IMR-90 (cell line): ENCODE measurements around the gene ETV3L. TPM values are rescaled to one million over a fixed set of nuclear protein-coding genes. Genes with fewer than 3 reads are reported as not detected.

Experiments
- ATAC-seq: fragments of 200-7000 bp; cut with Tn5 transposase; 2 replicates; pipeline ENCODE4 v1.9.1; 2020; ENCODE audit warnings: low read depth, mild to moderate bottlenecking, moderate library complexity
- BruUV-seq: library from RNA; stranded (reverse); fragments of 400-500 nt; replicated peaks from 2 replicates; lab custom pipeline; 2021; lab: Mats Ljungman, UMichigan
- CTCF ChIA-PET: fragments of 300-600 bp; formaldehyde crosslinking; extraction: SDS; loops from one replicate; lab custom pipeline; 2021; ENCODE audit warnings: antibody characterized with exemption; lab: Yijun Ruan, JAX
- POLR2A ChIA-PET: fragments of 300-600 bp; sonication (Branson Sonifier 250); formaldehyde crosslinking; loops from one replicate; lab custom pipeline; 2022; ENCODE audit warnings: antibody characterized with exemption; ENCODE audit not compliant: unreplicated experiment; lab: Charles Lee
- DNase-seq: peaks from one replicate; pipeline ENCODE4 v3.0.0; 2013
- H2AFZ ChIP-seq: replicated peaks from 2 replicates; pipeline ENCODE3; 2013; ENCODE audit warnings: low read length, mild to moderate bottlenecking; ENCODE audit not compliant: poor library complexity
- H2AK5ac ChIP-seq: 2 replicates; pipeline ENCODE4 v1.6.1; 2013; ENCODE audit warnings: low read depth, low read length, inconsistent platforms
- H2AK9ac ChIP-seq: replicated peaks from 2 replicates; pipeline ENCODE3; 2013; ENCODE audit warnings: mild to moderate bottlenecking, low read depth, low read length, moderate library complexity; ENCODE audit not compliant: poor library complexity
- H2BK120ac ChIP-seq: 2 replicates; pipeline ENCODE4 v1.6.1; 2013; ENCODE audit warnings: low read depth, low read length, inconsistent platforms
- H2BK15ac ChIP-seq: 3 replicates; pipeline ENCODE4 v1.6.1; 2013; ENCODE audit warnings: low read depth, low read length, inconsistent platforms
- H2BK20ac ChIP-seq: 2 replicates; pipeline ENCODE4 v1.6.1; 2013; ENCODE audit warnings: low read depth, mild to moderate bottlenecking, inconsistent platforms, low read length, moderate library complexity
- H2BK5ac ChIP-seq: 2 replicates; pipeline ENCODE4 v1.6.1; 2013; ENCODE audit warnings: mild to moderate bottlenecking, low read depth, low read length, inconsistent platforms; ENCODE audit not compliant: poor library complexity, severe bottlenecking
- H3K14ac ChIP-seq: replicated peaks from 2 replicates; pipeline ENCODE4 v1.6.1; 2013; ENCODE audit warnings: low read depth, low read length, inconsistent platforms
- H3K18ac ChIP-seq: 2 replicates; pipeline ENCODE4 v1.6.1; 2013; ENCODE audit warnings: low read depth, low read length, control low read depth
- H3K23ac ChIP-seq: 2 replicates; pipeline ENCODE4 v1.6.1; 2013; ENCODE audit warnings: low read depth, low read length, inconsistent platforms
- H3K27ac ChIP-seq: 2 replicates; pipeline ENCODE4 v1.5.1; 2013; ENCODE audit warnings: mild to moderate bottlenecking, control low read depth, low read length; ENCODE audit not compliant: insufficient read depth
- H3K27me3 ChIP-seq: 2 replicates; pipeline ENCODE4 v1.6.1; 2013; ENCODE audit warnings: low read length; ENCODE audit not compliant: control insufficient read depth, insufficient read depth
- H3K36me3 ChIP-seq: 2 replicates; pipeline ENCODE4 v1.6.1; 2013; ENCODE audit warnings: low read length, mixed read lengths; ENCODE audit not compliant: control insufficient read depth, insufficient read depth
- H3K4ac ChIP-seq: 2 replicates; pipeline ENCODE4 v1.6.1; 2013; ENCODE audit warnings: low read depth, low read length, inconsistent platforms
- H3K4me1 ChIP-seq: 2 replicates; pipeline ENCODE4 v1.6.1; 2013; ENCODE audit warnings: low read length, mixed read lengths; ENCODE audit not compliant: control insufficient read depth, insufficient read depth
- H3K4me2 ChIP-seq: 2 replicates; pipeline ENCODE4 v1.6.1; 2013; ENCODE audit warnings: low read depth, mild to moderate bottlenecking, control low read depth, low read length, moderate library complexity
- H3K4me3 ChIP-seq: 2 replicates; pipeline ENCODE4 v1.5.1; 2013; ENCODE audit warnings: low read depth, mild to moderate bottlenecking, control low read depth, low read length, moderate library complexity; ENCODE audit not compliant: insufficient read depth
- H3K56ac ChIP-seq: 2 replicates; pipeline ENCODE4 v1.6.1; 2013; ENCODE audit warnings: low read length, inconsistent platforms; ENCODE audit not compliant: insufficient read depth; ENCODE audit errors: extremely low read depth
- H3K79me1 ChIP-seq, 2 experiments: 2 replicates each; pipeline ENCODE4 v1.6.1; 2013; ENCODE audit warnings: low read length in 2 of 2, inconsistent platforms in 1 of 2, low read depth in 1 of 2
- H3K9ac ChIP-seq: 2 replicates; pipeline ENCODE4 v1.6.1; 2013; ENCODE audit warnings: low read depth, low read length, control low read depth
- H3K9me1 ChIP-seq: 2 replicates; pipeline ENCODE4 v1.6.1; 2013; ENCODE audit warnings: low read length, inconsistent platforms; ENCODE audit not compliant: insufficient read depth
- H3K9me3 ChIP-seq: 2 replicates; pipeline ENCODE4 v1.6.1; 2013; ENCODE audit warnings: low read length; ENCODE audit not compliant: control insufficient read depth, insufficient read depth
- H4K20me1 ChIP-seq: 2 replicates; pipeline ENCODE4 v1.6.1; 2013; ENCODE audit warnings: low read length, inconsistent platforms; ENCODE audit not compliant: insufficient read depth
- H4K5ac ChIP-seq: 2 replicates; pipeline ENCODE4 v1.6.1; 2013; ENCODE audit warnings: mild to moderate bottlenecking, low read depth, low read length, control low read depth
- H4K8ac ChIP-seq, 2 experiments: 2 replicates each; pipeline ENCODE4 v1.6.1; 2013; ENCODE audit warnings: low read depth in 2 of 2, low read length in 2 of 2, control low read depth in 1 of 2, inconsistent platforms in 1 of 2
- H4K91ac ChIP-seq: 2 replicates; pipeline ENCODE4 v1.6.1; 2013; ENCODE audit warnings: low read depth, low read length, inconsistent platforms; ENCODE audit not compliant: insufficient read depth
- BHLHE40 ChIP-seq: fragments of 150-350 bp; IDR thresholded peaks from 2 replicates; pipeline ENCODE4 v1.6.1; 2016; ENCODE audit warnings: mild to moderate bottlenecking, low read depth, low read length
- CEBPB ChIP-seq: IDR thresholded peaks from 2 replicates; pipeline ENCODE4 v1.6.1; 2012; ENCODE audit warnings: low read depth, low read length, improper control_type of control experiment
- CHD1 ChIP-seq: IDR thresholded peaks from 2 replicates; pipeline ENCODE4 v1.6.1; 2012; ENCODE audit warnings: low read depth, low read length, improper control_type of control experiment
- MAFK ChIP-seq: IDR thresholded peaks from 2 replicates; pipeline ENCODE4 v1.6.1; 2012; ENCODE audit warnings: low read depth, low read length, improper control_type of control experiment
- MAZ ChIP-seq: IDR thresholded peaks from 2 replicates; pipeline ENCODE4 v1.6.1; 2012; ENCODE audit warnings: low read depth, mild to moderate bottlenecking, low read length, improper control_type of control experiment, moderate library complexity, borderline replicate concordance
- NFE2L2 ChIP-seq: fragments of 150-350 bp; IDR thresholded peaks from 2 replicates; pipeline ENCODE4 v1.6.1; 2016; ENCODE audit warnings: low read depth, mild to moderate bottlenecking, low read length
- POLR2A ChIP-seq: IDR thresholded peaks from 2 replicates; pipeline ENCODE4 v1.6.1; 2012; ENCODE audit warnings: mild to moderate bottlenecking, low read depth, low read length
- RFX5 ChIP-seq: IDR thresholded peaks from 2 replicates; pipeline ENCODE4 v1.8.0; 2012; ENCODE audit warnings: low read depth, mild to moderate bottlenecking, low read length, moderate library complexity
- SMC3 ChIP-seq: fragments of 150-350 bp; IDR thresholded peaks from 2 replicates; pipeline ENCODE4 v1.6.1; 2016; ENCODE audit warnings: low read depth, mild to moderate bottlenecking, antibody characterized with exemption, low read length, moderate library complexity
- WGBS, 2 experiments: methylation state at CpG; one replicate each; pipeline versions ENCODE4 v1.1.5 to v1.1.7; 2013; ENCODE audit warnings: missing lambda C conversion rate in 2 of 2; ENCODE audit not compliant: insufficient read length in 1 of 2; ENCODE audit errors: extremely low coverage in 2 of 2; 5-methylcytosine and 5-hydroxymethylcytosine counted together
- dilution Hi-C: fragments of 300-500 bp; cut with HindIII; formaldehyde crosslinking; loops from one replicate; pipeline ENCODE4 v1.14.3; 2018; ENCODE audit warnings: low sequenced_read_pairs; ENCODE audit not compliant: unreplicated experiment
- in situ Hi-C: fragments of 300-500 bp; cut with MboI; formaldehyde crosslinking; loops from 3 replicates; pipeline ENCODE4 v1.14.3; 2019; ENCODE audit warnings: low sequenced_read_pairs, inconsistent platforms, mixed read lengths
- intact Hi-C: fragments of 100-400 bp; cut with micrococcal nuclease; formaldehyde crosslinking; loops from 2 replicates; pipeline ENCODE4 v1.10.0; 2022
- polyA plus RNA-seq, 3 experiments: library from polyadenylated mRNA; depleted of rRNA; stranded (reverse); fragments of >200 nt; gene quantifications; 2 replicates each; pipeline ENCODE4 v1.2.3, GENCODE V29; 2012; ENCODE audit warnings: low replicate concordance in 1 of 3
- total RNA-seq: library from RNA; depleted of rRNA; stranded (reverse); fragments of >200 nt; gene quantifications from 2 replicates; pipeline ENCODE4 v1.2.3, GENCODE V29; 2012
- TF ChIP-seq, protein P1 (sequence below): conservative IDR thresholded peaks from 2 replicates; pipeline ENCODE4 v1.5.1; 2012; ENCODE audit warnings: mild to moderate bottlenecking, low read depth, low read length, improper control_type of control experiment
- TF ChIP-seq, protein P2 (sequence below): fragments of 150-350 bp; IDR thresholded peaks from 2 replicates; pipeline ENCODE4 v1.6.1; 2016; ENCODE audit warnings: low read depth, mild to moderate bottlenecking, low read length, moderate library complexity, borderline replicate concordance
- TF ChIP-seq, protein P3 (sequence below): fragments of 150-350 bp; IDR thresholded peaks from 2 replicates; pipeline ENCODE4 v1.6.1; 2017; ENCODE audit warnings: mild to moderate bottlenecking, antibody characterized with exemption, low read length, low read depth

Gene ETV3L
- total and polyA plus RNA-seq, 2 of the 4 experiments (the other 2 are of a cell fraction) = not detected

- no peak for TF ChIP-seq SMC3
Measured at GRCh38 chr1:157147906-157148700, 48.5 kb upstream of the ETV3L start (continued).

GRCh38 chr1:157147037-157147436 is 47.4 kb upstream of the ETV3L start:
- intact Hi-C loops = no loop called here
- no peak for TF ChIP-seq NFE2L2
- TF ChIP-seq SMC3 = no peak
- no peak for TF ChIP-seq CHD1
- TF ChIP-seq RFX5 = no peak
- no peak for TF ChIP-seq POLR2A
- TF ChIP-seq, protein P1, sequence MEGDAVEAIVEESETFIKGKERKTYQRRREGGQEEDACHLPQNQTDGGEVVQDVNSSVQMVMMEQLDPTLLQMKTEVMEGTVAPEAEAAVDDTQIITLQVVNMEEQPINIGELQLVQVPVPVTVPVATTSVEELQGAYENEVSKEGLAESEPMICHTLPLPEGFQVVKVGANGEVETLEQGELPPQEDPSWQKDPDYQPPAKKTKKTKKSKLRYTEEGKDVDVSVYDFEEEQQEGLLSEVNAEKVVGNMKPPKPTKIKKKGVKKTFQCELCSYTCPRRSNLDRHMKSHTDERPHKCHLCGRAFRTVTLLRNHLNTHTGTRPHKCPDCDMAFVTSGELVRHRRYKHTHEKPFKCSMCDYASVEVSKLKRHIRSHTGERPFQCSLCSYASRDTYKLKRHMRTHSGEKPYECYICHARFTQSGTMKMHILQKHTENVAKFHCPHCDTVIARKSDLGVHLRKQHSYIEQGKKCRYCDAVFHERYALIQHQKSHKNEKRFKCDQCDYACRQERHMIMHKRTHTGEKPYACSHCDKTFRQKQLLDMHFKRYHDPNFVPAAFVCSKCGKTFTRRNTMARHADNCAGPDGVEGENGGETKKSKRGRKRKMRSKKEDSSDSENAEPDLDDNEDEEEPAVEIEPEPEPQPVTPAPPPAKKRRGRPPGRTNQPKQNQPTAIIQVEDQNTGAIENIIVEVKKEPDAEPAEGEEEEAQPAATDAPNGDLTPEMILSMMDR = no peak
- TF ChIP-seq, protein P2, sequence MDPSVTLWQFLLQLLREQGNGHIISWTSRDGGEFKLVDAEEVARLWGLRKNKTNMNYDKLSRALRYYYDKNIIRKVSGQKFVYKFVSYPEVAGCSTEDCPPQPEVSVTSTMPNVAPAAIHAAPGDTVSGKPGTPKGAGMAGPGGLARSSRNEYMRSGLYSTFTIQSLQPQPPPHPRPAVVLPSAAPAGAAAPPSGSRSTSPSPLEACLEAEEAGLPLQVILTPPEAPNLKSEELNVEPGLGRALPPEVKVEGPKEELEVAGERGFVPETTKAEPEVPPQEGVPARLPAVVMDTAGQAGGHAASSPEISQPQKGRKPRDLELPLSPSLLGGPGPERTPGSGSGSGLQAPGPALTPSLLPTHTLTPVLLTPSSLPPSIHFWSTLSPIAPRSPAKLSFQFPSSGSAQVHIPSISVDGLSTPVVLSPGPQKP = no peak
- TF ChIP-seq, protein P3, sequence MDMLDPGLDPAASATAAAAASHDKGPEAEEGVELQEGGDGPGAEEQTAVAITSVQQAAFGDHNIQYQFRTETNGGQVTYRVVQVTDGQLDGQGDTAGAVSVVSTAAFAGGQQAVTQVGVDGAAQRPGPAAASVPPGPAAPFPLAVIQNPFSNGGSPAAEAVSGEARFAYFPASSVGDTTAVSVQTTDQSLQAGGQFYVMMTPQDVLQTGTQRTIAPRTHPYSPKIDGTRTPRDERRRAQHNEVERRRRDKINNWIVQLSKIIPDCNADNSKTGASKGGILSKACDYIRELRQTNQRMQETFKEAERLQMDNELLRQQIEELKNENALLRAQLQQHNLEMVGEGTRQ = no peak
- no peak for TF ChIP-seq MAZ
- TF ChIP-seq BHLHE40 = no peak
- no peak for TF ChIP-seq CEBPB
- no peak for TF ChIP-seq MAFK

More at GRCh38 chr1:157147037-157147436, 47.4 kb upstream of the ETV3L start:
- peaks cover 4% of the 10 kb centered on the region; the same call in 1 of the 2 replicates for H3K4me1 ChIP-seq
- H3K9ac ChIP-seq = no peak overlapping the region
- H3K18ac ChIP-seq = no peak overlapping the region
- no peak overlapping the region for H3K14ac ChIP-seq
- WGBS, 2 experiments = no CpG with 5 or more reads among the region's 1 CpG
- BruUV-seq = no TSS peak
- H2AK5ac ChIP-seq = no peak overlapping the region
- H2BK5ac ChIP-seq = no peak overlapping the region
- in situ Hi-C loops = no loop called here
- dilution Hi-C loops = no loop called here
- no peak overlapping the region for H2AFZ ChIP-seq
- DNase-seq = no peak
- no peak overlapping the region for H3K4me2 ChIP-seq
- no peaks in the 10 kb centered on the region for H4K20me1 ChIP-seq
- no peak overlapping the region for H4K5ac ChIP-seq
- POLR2A ChIA-PET = no interaction called here
- H3K79me1 ChIP-seq = no peaks in the 10 kb centered on the region
- 0 out of 2 replicates have a peak, but pooled peaks cover 3% of the 10 kb centered on the region for H3K9me1 ChIP-seq
- H2AK9ac ChIP-seq = no peak overlapping the region
- H3K4ac ChIP-seq = no peak overlapping the region
- no peaks in the 10 kb centered on the region; the same call in 1 of the 2 replicates for H3K27me3 ChIP-seq
- no peak overlapping the region for H4K8ac ChIP-seq
- H3K27ac ChIP-seq = no peak overlapping the region
- H2BK120ac ChIP-seq = no peak overlapping the region
- H4K91ac ChIP-seq = no peak overlapping the region
- CTCF ChIA-PET = interaction anchor here (2.0 kb wide), 1 partner anchor 57 kb away, joined by 11 read pairs; no protein-coding TSS in a partner anchor
- no peak overlapping the region for H2BK20ac ChIP-seq
- H3K4me3 ChIP-seq = no peak overlapping the region
- no peak overlapping the region for H3K23ac ChIP-seq
- H2BK15ac ChIP-seq = no peak overlapping the region
- no peaks in the 10 kb centered on the region for H3K36me3 ChIP-seq
- H3K9me3 ChIP-seq = no peaks in the 10 kb centered on the region
- no peak for ATAC-seq
- H3K56ac ChIP-seq = no peak overlapping the region
